Measurements from ENCODE around the gene DHRS7B. TPM values are rescaled to one million over a fixed set of nuclear protein-coding genes. Genes with fewer than 3 reads are reported as not detected.

Gene DHRS7B
- total and polyA plus RNA-seq, 2 experiments from 2014 or later = 34.2 to 41.0 TPM

DNA sequence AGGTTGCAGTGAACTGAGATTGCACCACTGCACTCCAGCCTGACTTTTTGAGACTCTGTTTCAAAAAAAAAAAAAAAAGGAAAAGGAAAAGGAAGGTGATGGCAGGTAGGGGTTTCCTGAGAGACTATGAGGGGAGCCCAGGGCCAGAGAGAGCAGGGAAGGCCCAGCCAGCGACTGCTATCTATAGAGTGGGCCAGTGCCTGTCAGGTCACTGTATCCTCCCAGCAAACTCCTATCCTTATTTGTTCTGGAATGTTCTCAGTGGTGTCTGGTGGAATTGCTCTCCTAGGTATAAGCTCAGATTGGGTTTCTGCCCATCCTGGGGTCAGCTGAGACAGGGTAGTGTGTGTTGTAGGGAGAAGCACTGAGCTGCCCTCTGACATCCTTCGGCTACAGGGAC is 102.1 kb downstream of the DHRS7B start:
- no peak overlapping the region for H3K27ac ChIP-seq
- no peaks in the 10 kb centered on the region for H3K9me3 ChIP-seq (ENCODE audit: low read depth)
- TF ChIP-seq, protein P1, sequence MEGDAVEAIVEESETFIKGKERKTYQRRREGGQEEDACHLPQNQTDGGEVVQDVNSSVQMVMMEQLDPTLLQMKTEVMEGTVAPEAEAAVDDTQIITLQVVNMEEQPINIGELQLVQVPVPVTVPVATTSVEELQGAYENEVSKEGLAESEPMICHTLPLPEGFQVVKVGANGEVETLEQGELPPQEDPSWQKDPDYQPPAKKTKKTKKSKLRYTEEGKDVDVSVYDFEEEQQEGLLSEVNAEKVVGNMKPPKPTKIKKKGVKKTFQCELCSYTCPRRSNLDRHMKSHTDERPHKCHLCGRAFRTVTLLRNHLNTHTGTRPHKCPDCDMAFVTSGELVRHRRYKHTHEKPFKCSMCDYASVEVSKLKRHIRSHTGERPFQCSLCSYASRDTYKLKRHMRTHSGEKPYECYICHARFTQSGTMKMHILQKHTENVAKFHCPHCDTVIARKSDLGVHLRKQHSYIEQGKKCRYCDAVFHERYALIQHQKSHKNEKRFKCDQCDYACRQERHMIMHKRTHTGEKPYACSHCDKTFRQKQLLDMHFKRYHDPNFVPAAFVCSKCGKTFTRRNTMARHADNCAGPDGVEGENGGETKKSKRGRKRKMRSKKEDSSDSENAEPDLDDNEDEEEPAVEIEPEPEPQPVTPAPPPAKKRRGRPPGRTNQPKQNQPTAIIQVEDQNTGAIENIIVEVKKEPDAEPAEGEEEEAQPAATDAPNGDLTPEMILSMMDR (IDR thresholded peaks at IDR 0.05; ENCODE audit: low read depth, low read length) = no peak
- no peaks in the 10 kb centered on the region for H3K36me3 ChIP-seq
- H3K27me3 ChIP-seq = no peaks in the 10 kb centered on the region
- H3K4me1 ChIP-seq (ENCODE audit: low read depth) = no peaks in the 10 kb centered on the region
- no peak for DNase-seq (ENCODE audit: low read depth in 1 of 2, low spot score in 1 of 2)
- H3K4me3 ChIP-seq = no peak overlapping the region

DNA sequence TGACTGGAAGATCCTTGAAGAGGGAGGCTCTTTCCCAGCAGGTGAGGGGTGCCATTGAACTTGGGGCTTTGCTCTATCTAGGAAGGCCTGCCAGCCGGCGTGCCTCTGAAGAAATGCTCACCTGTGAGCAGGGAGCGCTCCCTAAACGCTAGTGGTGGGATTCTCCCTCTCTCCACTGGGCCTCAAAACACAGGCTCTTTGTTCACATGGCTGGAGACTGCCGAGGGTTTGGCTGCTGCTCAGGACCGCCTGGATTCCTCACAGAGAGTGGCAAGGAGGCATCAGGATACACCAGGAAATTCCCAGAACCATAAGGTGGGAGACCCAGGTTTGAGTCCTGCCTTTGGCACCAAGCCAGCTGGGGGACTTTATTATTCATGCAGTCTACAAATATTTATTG is 104.8 kb downstream of the DHRS7B start:
- Histone ChIP-seq H3K36me3 (no peaks in the 10 kb centered on the region), H3K4me1 (ENCODE audit: low read depth) (no peaks in the 10 kb centered on the region), H3K27me3 (no peaks in the 10 kb centered on the region), H3K4me3 (no peak overlapping the region), H3K9me3 (ENCODE audit: low read depth) (no peaks in the 10 kb centered on the region), H3K27ac (no peak overlapping the region)
- TF ChIP-seq, protein P1 (IDR thresholded peaks at IDR 0.05; ENCODE audit: low read depth, low read length) = no peak
- no peak for DNase-seq (ENCODE audit: low read depth in 1 of 2, low spot score in 1 of 2)

DNA sequence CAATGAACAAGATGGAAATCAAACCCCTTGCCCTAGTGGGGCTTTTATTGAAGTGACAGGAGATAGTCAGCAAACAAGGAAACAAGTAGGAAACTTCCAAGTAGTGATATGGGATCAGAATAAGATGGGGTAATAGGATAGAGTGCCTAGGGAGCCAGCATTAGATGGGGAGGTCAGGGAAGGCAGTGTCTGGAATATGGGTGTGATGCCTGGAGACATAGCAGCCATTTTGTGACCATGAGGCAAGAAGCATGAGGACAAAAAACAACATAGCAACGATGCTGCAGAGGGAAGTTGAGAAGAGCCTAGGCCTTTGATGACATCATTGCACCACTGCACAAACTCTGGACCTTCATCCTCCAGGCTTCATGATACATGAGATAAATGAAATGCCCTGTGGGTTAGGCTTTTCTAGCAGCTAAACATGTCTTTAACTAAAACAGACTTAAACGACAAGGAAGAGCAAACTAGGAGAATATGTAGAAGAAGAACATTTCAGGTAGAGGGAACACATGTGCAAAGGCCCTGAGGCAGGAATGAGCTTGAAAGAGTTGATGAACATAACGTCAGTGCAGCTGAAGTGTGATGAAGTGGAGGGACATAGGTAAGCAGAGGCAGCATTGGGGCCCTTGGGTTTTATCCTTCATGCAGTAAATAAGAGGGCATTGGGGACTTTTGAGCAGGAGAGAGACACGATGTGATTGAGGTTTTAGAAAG is 105.4 kb downstream of the DHRS7B start:
- H3K4me1 ChIP-seq (ENCODE audit: low read depth) = no peaks in the 10 kb centered on the region
- H3K36me3 ChIP-seq = no peaks in the 10 kb centered on the region
- H3K9me3 ChIP-seq (ENCODE audit: low read depth) = no peaks in the 10 kb centered on the region
- H3K4me3 ChIP-seq = no peak overlapping the region
- DNase-seq (ENCODE audit: low read depth in 1 of 2, low spot score in 1 of 2) = no peak
- TF ChIP-seq, protein P1 (IDR thresholded peaks at IDR 0.05; ENCODE audit: low read depth, low read length) = no peak
- no peaks in the 10 kb centered on the region for H3K27me3 ChIP-seq
- no peak overlapping the region for H3K27ac ChIP-seq

DNA sequence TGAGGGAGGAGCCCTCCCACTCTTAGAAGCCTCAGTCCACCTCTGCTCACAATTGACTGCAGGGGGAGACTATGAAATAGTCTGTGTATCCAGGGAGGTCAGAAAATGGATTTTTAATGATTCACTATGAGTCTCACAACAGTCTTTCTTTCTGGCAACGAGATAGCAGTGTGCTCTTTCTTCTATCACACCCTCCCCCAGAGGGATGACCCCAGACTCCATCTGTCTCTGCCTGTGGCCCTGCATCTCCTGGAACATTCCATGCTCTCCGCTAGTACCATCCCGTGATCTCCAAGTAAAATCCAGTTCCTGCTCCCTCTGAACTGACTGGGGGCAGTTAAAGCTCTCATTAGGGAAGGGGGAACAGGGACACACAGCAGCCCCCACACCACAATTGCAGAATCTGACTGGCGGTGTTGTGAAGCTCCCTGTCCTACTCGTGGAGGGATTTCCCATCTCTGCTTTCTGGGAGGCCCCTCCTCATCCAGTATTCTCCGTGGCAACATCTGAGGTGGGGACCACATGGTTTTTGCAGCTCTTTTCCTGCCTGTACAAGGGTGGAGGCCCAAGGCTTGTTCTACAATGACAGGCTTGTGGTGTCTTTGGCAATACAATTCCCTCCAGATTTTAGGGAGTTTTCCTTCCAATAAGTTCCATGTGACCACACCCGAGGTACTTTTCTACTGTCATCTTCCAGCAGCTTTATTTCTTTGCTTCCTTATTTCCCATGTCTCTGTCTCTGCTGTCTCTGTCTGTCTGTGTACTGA is 107.0 kb downstream of the DHRS7B start:
- TF ChIP-seq, protein P1 (IDR thresholded peaks at IDR 0.05; ENCODE audit: low read depth, low read length) = no peak
- no peaks in the 10 kb centered on the region for H3K9me3 ChIP-seq (ENCODE audit: low read depth)
- H3K27me3 ChIP-seq = no peaks in the 10 kb centered on the region
- H3K4me3 ChIP-seq = no peak overlapping the region
- H3K36me3 ChIP-seq = no peaks in the 10 kb centered on the region
- H3K27ac ChIP-seq = no peak overlapping the region
- no peak for DNase-seq (ENCODE audit: low read depth in 1 of 2, low spot score in 1 of 2)
- peaks cover 3% of the 10 kb centered on the region for H3K4me1 ChIP-seq (ENCODE audit: low read depth)

DNA sequence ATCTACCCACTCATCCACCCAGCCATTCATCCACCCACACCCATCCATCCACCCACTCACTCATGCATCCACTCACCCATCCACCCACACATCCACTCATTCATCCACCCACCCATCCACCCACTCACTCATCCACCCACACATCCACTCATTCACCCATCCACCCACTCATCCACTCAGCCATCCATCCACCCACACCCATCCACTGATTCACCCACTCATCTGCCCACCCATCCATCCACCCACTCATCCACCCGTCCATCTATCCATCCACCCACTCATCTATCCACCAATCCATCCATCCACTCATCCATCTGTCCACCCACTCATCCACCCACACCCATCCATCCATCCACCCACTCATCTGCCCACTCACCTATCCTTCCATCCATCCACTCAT is 109.2 kb downstream of the DHRS7B start:
- H3K27ac ChIP-seq = no peak overlapping the region
- TF ChIP-seq, protein P1 (IDR thresholded peaks at IDR 0.05; ENCODE audit: low read depth, low read length) = no peak
- no peak overlapping the region for H3K4me3 ChIP-seq
- peaks cover 16% of the 10 kb centered on the region for H3K4me1 ChIP-seq (ENCODE audit: low read depth)
- no peak for DNase-seq (ENCODE audit: low read depth in 1 of 2, low spot score in 1 of 2)
- no peaks in the 10 kb centered on the region for H3K27me3 ChIP-seq
- no peaks in the 10 kb centered on the region for H3K9me3 ChIP-seq (ENCODE audit: low read depth)
- no peaks in the 10 kb centered on the region for H3K36me3 ChIP-seq
